Measurements from ENCODE around the gene PSEN1.
"Not testable (repeated sequence)": the region's sequence is repeated elsewhere in the genome, so short reads cannot be mapped to it uniquely, and the experiment has no call there.

DNA sequence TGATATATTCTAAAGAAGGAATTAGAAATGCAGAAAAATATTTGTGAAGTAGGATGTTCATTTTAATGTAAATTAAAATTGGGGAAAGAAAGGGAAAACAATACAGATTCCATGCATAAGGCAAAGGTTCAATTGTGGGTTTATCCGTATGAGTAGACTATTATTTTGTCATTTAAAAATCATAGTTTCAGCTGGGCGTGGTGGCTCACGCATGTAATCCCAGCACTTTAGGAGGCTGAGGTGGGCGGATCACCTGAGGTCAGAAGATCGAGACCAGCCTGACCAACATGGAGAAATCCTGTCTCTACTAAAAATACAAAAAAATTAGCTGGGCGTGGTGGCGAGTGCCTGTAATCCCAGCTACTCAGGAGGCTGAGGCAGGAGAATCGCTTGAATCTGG, 44.7 kb downstream of the PSEN1 start:
- TF ChIP-seq POLR2A, CTCF, POLR2AphosphoS5 (IDR thresholded peaks at IDR 0.05): not testable (repeated sequence)

Data from gastroesophageal sphincter (tissue), 3 donors.